ACC112 (cell line): ENCODE results near the gene NCOA7.
A peak's percentile ranks its signal among the peaks of the same experiment; 100 is the strongest.

Source experiments
- H2AFZ ChIP-seq: fragments of 200-600 bp; sonication (generic); one replicate; pipeline ENCODE4 v1.6.0; 2017; ENCODE audit warnings: antibody characterized with exemption, low read length; ENCODE audit not compliant: unreplicated experiment
- H3K27ac ChIP-seq: fragments of 200-600 bp; sonication (generic); 2 replicates; pipeline ENCODE4 v1.5.1; 2014; ENCODE audit warnings: low read depth, mild to moderate bottlenecking, antibody characterized with exemption, low read length, moderate library complexity
- H3K27me3 ChIP-seq: fragments of 200-600 bp; sonication (generic); 2 replicates; pipeline ENCODE4 v1.6.1; 2014; ENCODE audit warnings: mild to moderate bottlenecking, antibody characterized with exemption, low read length, moderate library complexity, mixed read lengths; ENCODE audit not compliant: insufficient read depth
- H3K36me3 ChIP-seq: fragments of 200-600 bp; sonication (generic); 2 replicates; pipeline ENCODE4 v1.6.1; 2016; ENCODE audit warnings: mild to moderate bottlenecking, antibody characterized with exemption, low read length, moderate library complexity, mixed read lengths; ENCODE audit not compliant: insufficient read depth
- H3K4me1 ChIP-seq: fragments of 200-600 bp; sonication (generic); one replicate; pipeline ENCODE4 v1.6.1; 2016; ENCODE audit warnings: low read length, mixed read lengths; ENCODE audit not compliant: insufficient read depth, unreplicated experiment, control insufficient read depth
- H3K4me3 ChIP-seq: fragments of 200-600 bp; sonication (generic); 2 replicates; pipeline ENCODE4 v1.5.1; 2014; ENCODE audit warnings: mild to moderate bottlenecking, low read depth, low read length
- H3K79me2 ChIP-seq: fragments of 200-600 bp; sonication (generic); one replicate; pipeline ENCODE4 v1.6.0; 2016; ENCODE audit warnings: low read length; ENCODE audit not compliant: control insufficient read depth, unreplicated experiment, insufficient read depth

The NCOA7 gene

DNA sequence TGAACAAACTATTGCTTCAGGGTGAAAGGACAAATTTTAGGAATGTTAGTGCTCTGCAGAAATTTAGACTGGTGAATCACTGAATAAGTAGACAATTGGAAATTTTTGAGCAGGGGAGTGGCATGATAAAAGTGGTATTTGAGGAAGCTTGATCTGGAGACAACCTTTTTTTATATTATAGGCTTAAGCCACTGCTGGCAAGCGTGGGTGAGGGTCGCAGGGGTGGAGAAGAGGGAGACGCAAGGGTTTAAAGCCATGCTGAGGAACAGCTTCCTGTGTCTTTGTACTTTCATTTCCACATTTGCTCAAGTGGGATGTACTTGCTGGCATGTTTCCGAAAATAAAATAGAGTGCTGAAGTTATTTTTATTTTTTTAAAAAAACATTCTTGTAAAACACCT, 23.7 kb downstream of the NCOA7 start:
- Histone ChIP-seq H3K36me3 (peaks cover 6% of the 10 kb centered on the region; the same call in 1 of the 2 replicates), H2AFZ (peak overlapping the region; percentile 43), H3K4me3 (peak overlapping the region; percentile 54), H3K79me2 (peaks cover 68% of the 10 kb centered on the region), H3K27me3 (no peaks in the 10 kb centered on the region), H3K4me1 (peaks cover 72% of the 10 kb centered on the region), H3K27ac (peak overlapping the region; percentile 63)

DNA sequence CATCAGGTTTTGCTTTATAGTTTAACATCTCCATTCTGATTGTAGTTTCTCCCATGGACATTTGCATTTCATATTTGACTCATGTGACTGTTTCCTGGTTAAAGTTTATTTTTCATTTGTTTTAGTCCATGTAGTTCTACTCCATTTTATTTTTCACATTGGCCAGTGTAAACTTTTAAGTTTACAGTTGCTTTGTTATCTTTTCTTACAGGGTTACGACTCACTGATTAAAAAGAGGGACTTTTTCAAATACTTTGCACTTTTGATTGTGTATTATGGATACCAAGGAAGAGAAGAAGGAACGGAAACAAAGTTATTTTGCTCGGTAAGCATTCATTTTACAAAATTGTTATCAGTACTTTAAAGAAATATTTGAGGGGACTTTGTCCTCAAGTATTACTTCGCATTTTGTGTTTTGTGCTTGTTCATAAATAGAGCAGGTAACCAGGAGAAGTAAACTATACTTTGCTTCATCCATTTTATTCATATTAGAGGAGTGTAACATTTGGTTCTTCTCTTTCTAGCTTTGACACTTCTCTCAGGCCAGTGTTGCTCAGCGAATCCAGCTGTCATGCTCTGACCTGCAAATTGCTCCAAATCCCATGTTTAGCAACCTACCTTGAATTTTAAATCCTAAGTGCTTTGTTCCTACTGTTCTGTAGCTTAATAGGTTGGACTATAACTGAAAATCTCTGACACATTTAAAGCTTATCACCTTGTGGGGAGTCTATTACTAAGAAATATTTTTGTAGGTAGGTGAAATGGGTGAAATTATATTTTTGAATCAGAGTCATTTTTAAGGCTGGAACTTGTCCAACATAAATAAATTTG, 24.5 kb downstream of the NCOA7 start:
- Histone ChIP-seq H3K27ac (peak overlapping the region; percentile 63), H3K36me3 (peaks cover 6% of the 10 kb centered on the region; the same call in 1 of the 2 replicates), H2AFZ (peak overlapping the region; percentile 43), H3K27me3 (no peaks in the 10 kb centered on the region), H3K4me1 (peaks cover 72% of the 10 kb centered on the region), H3K79me2 (peaks cover 60% of the 10 kb centered on the region), H3K4me3 (peak overlapping the region; percentile 54)

DNA sequence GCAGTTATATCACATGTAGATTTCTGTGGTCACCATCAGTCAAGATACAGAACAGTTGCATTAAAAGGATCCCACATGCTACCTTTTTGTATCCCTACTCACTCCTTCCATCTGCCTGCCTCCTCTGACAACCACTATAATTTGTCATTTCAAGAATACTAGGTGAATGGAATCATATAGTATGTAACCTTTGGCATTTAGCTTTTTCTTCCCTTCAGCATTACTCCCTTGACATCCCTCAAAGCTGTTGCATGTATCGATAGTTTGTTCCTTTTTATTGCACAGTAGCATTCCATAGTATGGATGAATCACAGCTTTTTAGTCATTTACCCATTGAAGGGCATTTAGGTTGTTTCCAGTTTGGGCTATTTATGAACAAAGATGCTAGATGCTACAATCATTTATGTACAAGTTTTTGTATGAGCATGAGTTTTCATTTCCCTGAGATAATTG, 26.1 kb downstream of the NCOA7 start:
- peaks cover 6% of the 10 kb centered on the region; the same call in 1 of the 2 replicates for H3K36me3 ChIP-seq
- no peak overlapping the region for H2AFZ ChIP-seq
- no peak overlapping the region for H3K27ac ChIP-seq
- no peaks in the 10 kb centered on the region for H3K27me3 ChIP-seq
- H3K4me3 ChIP-seq, result peak overlapping the region; percentile 10; the same call in 1 of the 2 replicates
- peaks cover 64% of the 10 kb centered on the region for H3K4me1 ChIP-seq
- peaks cover 46% of the 10 kb centered on the region for H3K79me2 ChIP-seq

DNA sequence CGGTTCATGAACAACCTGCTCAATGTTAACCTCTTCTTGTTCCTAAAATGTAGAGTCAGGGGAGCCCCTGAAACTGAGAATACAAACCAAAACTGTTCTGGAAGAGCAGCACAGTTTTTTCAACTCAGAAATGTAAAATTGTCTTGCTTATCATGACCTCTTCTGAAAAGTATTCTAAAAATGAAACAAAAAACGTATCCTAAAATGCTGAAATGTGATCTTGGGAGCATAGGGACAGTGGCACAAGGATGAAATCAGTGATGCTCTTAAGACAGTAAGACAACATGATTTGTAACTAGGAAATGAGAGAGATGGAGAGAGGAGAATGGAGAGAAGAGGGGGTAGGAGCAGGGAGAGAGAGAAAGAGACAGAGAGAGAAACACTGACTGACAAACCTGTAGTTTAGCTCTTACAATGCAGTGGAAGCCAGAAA, 27.5 kb downstream of the NCOA7 start:
- Histone ChIP-seq H3K79me2 (peaks cover 45% of the 10 kb centered on the region), H3K4me3 (peak overlapping the region; percentile 55), H3K4me1 (peaks cover 51% of the 10 kb centered on the region), H3K27me3 (no peaks in the 10 kb centered on the region), H3K36me3 (peaks cover 6% of the 10 kb centered on the region; the same call in 1 of the 2 replicates), H3K27ac (peak overlapping the region; percentile 46), H2AFZ (no peak overlapping the region)

DNA sequence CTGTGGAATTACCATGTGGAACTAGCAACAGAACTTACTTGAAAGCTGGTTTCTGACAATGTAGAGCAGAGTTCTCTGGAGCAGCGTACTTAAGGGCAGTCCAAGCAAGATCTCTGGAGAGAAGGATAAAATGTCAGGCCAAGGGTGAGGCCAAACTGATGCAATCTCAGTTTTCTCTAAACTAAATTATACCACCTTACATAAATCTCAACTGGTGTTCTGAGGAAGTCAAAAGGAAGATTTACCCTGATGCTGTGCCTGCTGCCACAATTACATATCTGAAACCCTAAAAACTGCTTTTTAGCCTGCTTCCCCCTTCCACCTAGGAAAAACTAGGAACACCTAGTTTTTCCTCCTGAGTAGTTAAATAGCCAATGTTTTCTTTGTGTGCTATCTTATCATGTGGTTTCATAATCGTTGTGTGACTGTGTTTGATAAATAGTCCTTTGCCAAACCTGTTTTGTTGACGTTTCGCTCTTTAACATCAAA, 28.1 kb downstream of the NCOA7 start:
- Histone ChIP-seq H3K4me3 (peak overlapping the region; percentile 55), H3K27ac (peak overlapping the region; percentile 46), H3K36me3 (peaks cover 6% of the 10 kb centered on the region; the same call in 1 of the 2 replicates), H3K79me2 (peaks cover 45% of the 10 kb centered on the region), H3K27me3 (no peaks in the 10 kb centered on the region), H3K4me1 (peaks cover 51% of the 10 kb centered on the region), H2AFZ (no peak overlapping the region)

DNA sequence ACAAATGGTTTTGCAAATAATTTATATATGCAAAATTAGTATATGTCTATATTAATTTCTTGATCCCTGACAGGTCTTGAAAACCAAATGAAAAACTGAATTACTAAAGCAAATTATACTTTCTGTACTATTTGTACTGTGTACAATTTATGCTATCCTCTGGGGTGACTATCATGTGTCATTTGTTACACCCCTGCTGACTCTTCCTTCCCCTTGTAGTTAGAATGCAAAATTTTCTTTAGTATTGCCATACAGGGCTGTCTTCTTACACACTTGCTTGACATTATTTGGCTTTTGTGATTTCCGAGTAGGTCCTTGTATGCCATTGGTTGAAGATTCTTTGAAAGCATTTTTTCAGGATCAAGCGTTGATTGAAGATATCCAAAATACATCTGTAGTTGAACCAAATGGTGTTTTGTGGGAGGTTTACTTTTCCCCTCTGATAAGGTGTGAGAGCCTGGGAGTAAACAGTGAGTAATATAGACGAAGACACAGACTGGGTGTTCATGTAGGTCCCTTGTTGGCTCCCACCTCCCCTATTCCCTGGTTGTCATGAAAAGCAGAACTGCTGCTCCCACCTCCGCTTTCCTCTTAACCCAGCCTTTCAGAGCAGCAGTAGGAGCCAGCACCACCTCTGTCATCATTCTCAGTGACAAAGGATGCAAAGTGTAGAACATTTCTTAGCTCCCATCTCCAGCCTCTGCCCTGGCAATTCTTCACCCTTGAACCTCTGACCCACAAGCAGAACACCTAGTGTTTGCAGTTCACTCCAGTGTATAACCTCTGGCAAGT, 29.0 kb downstream of the NCOA7 start:
- Histone ChIP-seq H3K27ac (no peak overlapping the region), H3K36me3 (peaks cover 6% of the 10 kb centered on the region; the same call in 1 of the 2 replicates), H2AFZ (no peak overlapping the region), H3K4me3 (no peak overlapping the region), H3K79me2 (peaks cover 39% of the 10 kb centered on the region), H3K4me1 (peaks cover 46% of the 10 kb centered on the region), H3K27me3 (no peaks in the 10 kb centered on the region)

DNA sequence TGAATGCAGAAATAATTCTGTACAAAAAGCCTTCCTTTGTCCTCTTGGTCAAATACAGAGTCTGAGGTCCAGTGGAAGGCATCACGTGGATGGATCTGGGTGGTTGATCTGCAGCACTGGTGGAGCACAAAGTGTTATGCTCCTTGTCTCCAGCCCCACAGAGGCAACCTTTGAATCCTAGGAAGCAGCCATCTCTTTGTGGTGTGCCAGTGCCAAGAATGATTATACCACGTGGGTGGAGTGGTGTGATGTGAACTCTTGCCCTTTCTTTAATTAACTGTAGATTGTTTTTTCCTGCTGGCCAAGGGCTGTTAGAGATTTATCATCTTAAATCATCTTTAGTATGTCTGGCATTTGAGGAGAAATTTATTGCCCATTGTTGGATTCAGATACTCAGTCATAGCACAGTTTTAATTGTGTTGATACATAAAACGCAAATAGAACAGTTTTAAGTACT, 31.1 kb downstream of the NCOA7 start:
- Histone ChIP-seq H3K27me3 (no peaks in the 10 kb centered on the region), H3K79me2 (peaks cover 18% of the 10 kb centered on the region), H2AFZ (no peak overlapping the region), H3K4me3 (no peak overlapping the region), H3K27ac (no peak overlapping the region), H3K36me3 (peaks cover 3% of the 10 kb centered on the region; the same call in 1 of the 2 replicates), H3K4me1 (peaks cover 24% of the 10 kb centered on the region)

DNA sequence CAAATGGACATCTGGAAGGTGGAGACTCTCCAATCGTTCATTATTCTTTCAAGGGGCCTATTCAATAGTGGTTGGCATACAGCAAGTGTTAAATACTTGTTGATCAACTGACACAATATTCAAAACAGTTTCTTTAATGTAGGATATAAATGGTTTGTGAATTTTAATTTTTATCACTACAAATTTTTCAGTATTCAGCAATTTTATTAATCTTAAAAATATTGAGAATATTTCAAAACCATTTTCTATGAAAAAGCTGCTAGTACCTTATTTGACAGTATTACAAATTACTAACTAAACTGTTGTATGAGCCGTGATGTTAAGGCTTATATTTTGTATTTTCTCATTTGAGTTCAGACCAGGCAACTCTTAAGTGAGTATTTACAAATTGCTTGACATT, 32.4 kb downstream of the NCOA7 start:
- H3K27me3 ChIP-seq, result no peaks in the 10 kb centered on the region
- H3K4me3 ChIP-seq, result no peak overlapping the region
- peaks cover 11% of the 10 kb centered on the region for H3K4me1 ChIP-seq
- H3K36me3 ChIP-seq, result no peaks in the 10 kb centered on the region
- peaks cover 6% of the 10 kb centered on the region for H3K79me2 ChIP-seq
- no peak overlapping the region for H3K27ac ChIP-seq
- H2AFZ ChIP-seq, result no peak overlapping the region

DNA sequence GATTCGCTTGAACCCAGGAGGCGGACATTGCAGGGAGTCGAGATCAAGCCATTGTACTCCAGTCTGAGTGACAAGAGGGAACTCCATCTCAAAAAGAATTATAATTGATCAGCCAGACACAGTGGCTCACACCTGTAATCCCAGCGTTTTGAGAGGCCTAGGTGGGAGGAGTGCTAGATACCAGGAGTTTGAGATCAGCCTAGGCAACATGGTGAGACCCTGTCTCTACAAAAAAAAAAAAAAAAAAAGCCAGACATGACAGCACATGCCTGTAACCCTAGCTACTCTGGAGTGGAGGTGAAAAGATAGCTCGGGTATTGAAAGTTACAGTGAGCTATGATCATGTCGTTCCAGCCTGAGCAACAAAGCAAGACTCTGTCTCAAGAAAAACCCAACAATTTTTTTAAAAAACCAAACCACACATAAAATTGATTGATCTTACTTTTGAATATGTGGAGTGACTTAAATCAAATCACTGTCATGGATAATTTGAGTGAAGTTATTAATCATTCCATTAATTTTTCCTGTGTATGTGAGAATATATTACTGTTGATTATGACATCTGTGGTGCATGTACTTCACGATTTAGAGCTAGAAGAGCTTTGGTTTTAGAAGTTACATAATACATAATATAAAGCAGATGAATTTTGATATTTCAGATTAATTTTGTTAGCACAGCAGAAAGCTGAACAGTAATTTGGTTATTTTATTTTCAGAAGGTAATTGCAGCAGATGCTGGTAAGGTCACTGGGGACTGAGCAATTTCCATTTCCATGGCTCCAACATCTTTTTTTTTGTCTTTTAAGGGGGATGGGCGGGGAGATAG, 34.4 kb downstream of the NCOA7 start:
- H3K27me3 ChIP-seq, result no peaks in the 10 kb centered on the region
- H3K79me2 ChIP-seq, result peaks cover 6% of the 10 kb centered on the region
- H2AFZ ChIP-seq, result no peak overlapping the region
- H3K4me3 ChIP-seq, result no peak overlapping the region
- no peak overlapping the region for H3K27ac ChIP-seq
- H3K4me1 ChIP-seq, result no peaks in the 10 kb centered on the region
- H3K36me3 ChIP-seq, result no peaks in the 10 kb centered on the region
